ENCODE measurements around the gene RAI2. TPM values are rescaled to one million over a fixed set of nuclear protein-coding genes. Genes with fewer than 3 reads are reported as not detected.

The RAI2 gene
- total RNA-seq, 1 donor = 0.36 TPM

DNA sequence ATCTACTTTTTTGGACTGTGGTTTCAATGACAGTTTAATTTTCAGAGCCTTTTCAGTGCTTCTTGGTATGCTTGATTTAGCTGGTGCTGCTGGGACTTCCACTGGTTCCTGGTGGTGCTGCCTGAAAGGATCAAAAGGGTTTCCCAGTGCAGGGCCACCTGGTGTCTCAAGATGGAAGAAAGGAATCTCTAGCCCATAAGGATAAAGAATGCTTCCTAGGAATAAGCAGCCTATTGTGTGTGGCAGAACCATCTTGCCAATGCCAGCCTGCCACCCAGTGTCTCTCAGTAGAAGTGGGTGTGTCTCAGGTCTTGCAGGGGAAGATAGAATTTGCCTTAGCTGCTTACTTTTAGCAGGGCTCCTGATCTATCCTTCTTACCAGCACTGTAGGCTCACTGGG lies 15.0 kb upstream of the RAI2 start:
- Histone ChIP-seq H3K4me3 (ENCODE audit: insufficient read depth, low read length) (no peak overlapping the region), H3K27ac (ENCODE audit: low read depth, low read length) (no peak overlapping the region), H3K79me2 (ENCODE audit: insufficient read depth, low read length) (no peaks in the 10 kb centered on the region), H3K4me2 (ENCODE audit: insufficient read depth, low read length) (no peak overlapping the region), H4K20me1 (ENCODE audit: insufficient read depth, low read length) (no peaks in the 10 kb centered on the region), H3K27me3 (ENCODE audit: insufficient read depth, low read length) (no peaks in the 10 kb centered on the region), H2AFZ (ENCODE audit: low read length) (no peak overlapping the region), H3K4me1 (ENCODE audit: insufficient read depth, low read length) (no peaks in the 10 kb centered on the region), H3K36me3 (ENCODE audit: insufficient read depth, low read length) (no peaks in the 10 kb centered on the region), H3K9me3 (ENCODE audit: low read depth, low read length) (no peaks in the 10 kb centered on the region)
- no peak for DNase-seq (ENCODE audit: insufficient read length, low spot score, missing footprints)
- TF ChIP-seq CTCF (IDR thresholded peaks at IDR 0.05; ENCODE audit: extremely low read depth, low read depth, low read length) = no peak

- Histone ChIP-seq H3K4me3 (ENCODE audit: insufficient read depth, low read length) (no peak overlapping the region), H3K27ac (ENCODE audit: low read depth, low read length) (no peak overlapping the region), H3K79me2 (ENCODE audit: insufficient read depth, low read length) (no peaks in the 10 kb centered on the region), H3K27me3 (ENCODE audit: insufficient read depth, low read length) (no peaks in the 10 kb centered on the region), H2AFZ (ENCODE audit: low read length) (no peak overlapping the region), H4K20me1 (ENCODE audit: insufficient read depth, low read length) (no peaks in the 10 kb centered on the region), H3K9me3 (ENCODE audit: low read depth, low read length) (no peaks in the 10 kb centered on the region), H3K4me1 (ENCODE audit: insufficient read depth, low read length) (no peaks in the 10 kb centered on the region), H3K4me2 (ENCODE audit: insufficient read depth, low read length) (no peak overlapping the region), H3K36me3 (ENCODE audit: insufficient read depth, low read length) (no peaks in the 10 kb centered on the region)
- no peak for DNase-seq (ENCODE audit: insufficient read length, low spot score, missing footprints)
- no peak for TF ChIP-seq CTCF (IDR thresholded peaks at IDR 0.05; ENCODE audit: extremely low read depth, low read depth, low read length)
Measured at GRCh38 chrX:17869580-17869979, 8.5 kb upstream of the RAI2 start.

DNA sequence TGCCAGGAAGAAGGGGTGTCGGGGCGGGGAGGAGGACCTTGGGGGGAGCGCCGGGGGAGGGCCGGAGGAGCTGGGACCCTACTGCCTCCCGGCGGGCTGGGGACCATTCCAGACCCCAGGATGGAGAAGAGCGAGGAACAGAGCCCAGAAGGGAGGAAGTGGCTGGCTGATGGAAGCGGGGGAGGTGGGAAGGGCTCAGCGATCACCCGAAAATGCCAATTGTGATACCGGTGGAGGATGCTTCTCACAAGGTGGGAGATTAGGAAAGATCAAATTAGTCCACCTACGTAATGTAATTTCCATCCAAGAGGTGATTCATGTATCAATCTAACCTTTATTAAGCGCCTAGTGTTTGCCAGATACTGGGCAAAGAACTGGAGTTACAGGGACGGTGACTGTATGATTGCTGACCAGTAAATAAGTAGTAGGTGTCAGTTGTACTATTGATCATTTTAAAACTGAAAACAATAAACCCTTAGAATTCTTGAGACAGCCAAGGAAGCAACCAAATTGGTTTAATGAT lies 452 bp upstream of the RAI2 start:
- no peak overlapping the region for H2AFZ ChIP-seq (ENCODE audit: low read length)
- no peak for DNase-seq (ENCODE audit: insufficient read length, low spot score, missing footprints)
- H3K4me2 ChIP-seq (ENCODE audit: insufficient read depth, low read length) = no peak overlapping the region
- no peak overlapping the region for H3K4me3 ChIP-seq (ENCODE audit: insufficient read depth, low read length)
- H3K9me3 ChIP-seq (ENCODE audit: low read depth, low read length) = no peaks in the 10 kb centered on the region
- TF ChIP-seq CTCF (IDR thresholded peaks at IDR 0.05; ENCODE audit: extremely low read depth, low read depth, low read length) = no peak
- no peaks in the 10 kb centered on the region for H4K20me1 ChIP-seq (ENCODE audit: insufficient read depth, low read length)
- H3K27ac ChIP-seq (ENCODE audit: low read depth, low read length) = no peak overlapping the region
- H3K4me1 ChIP-seq (ENCODE audit: insufficient read depth, low read length) = no peaks in the 10 kb centered on the region
- H3K79me2 ChIP-seq (ENCODE audit: insufficient read depth, low read length) = no peaks in the 10 kb centered on the region
- H3K36me3 ChIP-seq (ENCODE audit: insufficient read depth, low read length) = no peaks in the 10 kb centered on the region
- H3K27me3 ChIP-seq (ENCODE audit: insufficient read depth, low read length) = peaks cover 46% of the 10 kb centered on the region

- Histone ChIP-seq H3K4me1 (ENCODE audit: insufficient read depth, low read length) (no peaks in the 10 kb centered on the region), H3K4me3 (ENCODE audit: insufficient read depth, low read length) (no peak overlapping the region), H3K79me2 (ENCODE audit: insufficient read depth, low read length) (no peaks in the 10 kb centered on the region), H3K27ac (ENCODE audit: low read depth, low read length) (no peak overlapping the region), H4K20me1 (ENCODE audit: insufficient read depth, low read length) (no peaks in the 10 kb centered on the region), H3K9me3 (ENCODE audit: low read depth, low read length) (no peaks in the 10 kb centered on the region), H3K4me2 (ENCODE audit: insufficient read depth, low read length) (no peak overlapping the region), H3K36me3 (ENCODE audit: insufficient read depth, low read length) (no peaks in the 10 kb centered on the region), H2AFZ (ENCODE audit: low read length) (no peak overlapping the region), H3K27me3 (ENCODE audit: insufficient read depth, low read length) (peaks cover 46% of the 10 kb centered on the region)
- no peak for DNase-seq (ENCODE audit: insufficient read length, low spot score, missing footprints)
- TF ChIP-seq CTCF (IDR thresholded peaks at IDR 0.05; ENCODE audit: extremely low read depth, low read depth, low read length) = no peak
Measured at GRCh38 chrX:17860179-17860780, 818 bp downstream of the RAI2 start.

All from osteoblast (primary cell).